ENCODE data around the gene CLCA4.

Gene CLCA4

GRCh38 chr1:86521522-86521891 lies 25.4 kb upstream of the CLCA4 start:
- Histone ChIP-seq H3K4me2 (no peak overlapping the region), H3K4me1 (no peaks in the 10 kb centered on the region), H3K27me3 (no peaks in the 10 kb centered on the region), H4K20me1 (no peaks in the 10 kb centered on the region), H3K27ac (no peak overlapping the region), H3K9me3 (replicated peaks in 1 of 11) (peaks cover 7 to 16% (median 10%) of the 10 kb centered on the region in 11 experiments), H3K9ac (no peak overlapping the region), H3K36me3 (no peaks in the 10 kb centered on the region), H3K4me3 (no peak overlapping the region)
- TF ChIP-seq Cebpa-rat (IDR thresholded peaks at IDR 0.05), result no peak

- Histone ChIP-seq H3K36me3 (no peaks in the 10 kb centered on the region), H3K27me3 (no peaks in the 10 kb centered on the region), H3K9ac (no peak overlapping the region)
Observed at GRCh38 chr1:86522240-86522639, 24.6 kb upstream of the CLCA4 start.

GRCh38 chr1:86523670-86524354 lies 23.1 kb upstream of the CLCA4 start:
- Histone ChIP-seq H3K4me2 (no peak overlapping the region), H3K9me3 (replicated peaks in 1 of 11) (peaks cover 7 to 16% (median 10%) of the 10 kb centered on the region in 11 experiments), H3K27ac (no peak overlapping the region), H3K4me1 (no peaks in the 10 kb centered on the region), H3K27me3 (no peaks in the 10 kb centered on the region), H3K9ac (no peak overlapping the region), H4K20me1 (no peaks in the 10 kb centered on the region), H3K4me3 (no peak overlapping the region), H3K36me3 (no peaks in the 10 kb centered on the region)
- TF ChIP-seq Cebpa-rat (IDR thresholded peaks at IDR 0.05), result no peak

More at GRCh38 chr1:86522240-86522639, 24.6 kb upstream of the CLCA4 start:
- peaks cover 7 to 16% (median 10%) of the 10 kb centered on the region in 11 experiments for H3K9me3 ChIP-seq (replicated peaks in 1 of 11)
- H4K20me1 ChIP-seq, result no peaks in the 10 kb centered on the region
- H3K4me3 ChIP-seq, result no peak overlapping the region
- no peak for TF ChIP-seq Cebpa-rat (IDR thresholded peaks at IDR 0.05)
- no peak overlapping the region for H3K27ac ChIP-seq
- no peaks in the 10 kb centered on the region for H3K4me1 ChIP-seq
- no peak overlapping the region for H3K4me2 ChIP-seq

GRCh38 chr1:86527306-86527705 lies 19.6 kb upstream of the CLCA4 start:
- H3K4me2 ChIP-seq, result no peak overlapping the region
- TF ChIP-seq Cebpa-rat (IDR thresholded peaks at IDR 0.05), result no peak
- H3K36me3 ChIP-seq, result no peaks in the 10 kb centered on the region

GRCh38 chr1:86530211-86530845 lies 16.6 kb upstream of the CLCA4 start:
- no peaks in the 10 kb centered on the region for H3K9me3 ChIP-seq (replicated peaks in 1 of 11)

More at GRCh38 chr1:86527306-86527705, 19.6 kb upstream of the CLCA4 start:
- H3K27me3 ChIP-seq, result no peaks in the 10 kb centered on the region
- H4K20me1 ChIP-seq, result no peaks in the 10 kb centered on the region
- no peaks in the 10 kb centered on the region for H3K4me1 ChIP-seq
- H3K9ac ChIP-seq, result no peak overlapping the region
- no peak overlapping the region for H3K27ac ChIP-seq
- H3K9me3 ChIP-seq (replicated peaks in 1 of 11), result peaks cover 7 to 16% (median 10%) of the 10 kb centered on the region in 11 experiments
- no peak overlapping the region for H3K4me3 ChIP-seq

GRCh38 chr1:86537928-86538695 lies 8.8 kb upstream of the CLCA4 start:
- no peaks in the 10 kb centered on the region for H4K20me1 ChIP-seq
- no peak for TF ChIP-seq Cebpa-rat (IDR thresholded peaks at IDR 0.05)
- no peaks in the 10 kb centered on the region for H3K27me3 ChIP-seq
- H3K9me3 ChIP-seq (replicated peaks in 1 of 11), result no peaks in the 10 kb centered on the region
- no peak overlapping the region for H3K27ac ChIP-seq
- H3K9ac ChIP-seq, result no peak overlapping the region
- H3K4me3 ChIP-seq, result no peak overlapping the region
- no peaks in the 10 kb centered on the region for H3K4me1 ChIP-seq
- no peaks in the 10 kb centered on the region for H3K36me3 ChIP-seq
- no peak overlapping the region for H3K4me2 ChIP-seq

More at GRCh38 chr1:86530211-86530845, 16.6 kb upstream of the CLCA4 start:
- Histone ChIP-seq H3K9ac (no peak overlapping the region), H3K4me2 (no peak overlapping the region), H3K4me1 (no peaks in the 10 kb centered on the region), H3K27me3 (no peaks in the 10 kb centered on the region), H3K36me3 (no peaks in the 10 kb centered on the region), H4K20me1 (no peaks in the 10 kb centered on the region), H3K27ac (no peak overlapping the region), H3K4me3 (no peak overlapping the region)
- no peak for TF ChIP-seq Cebpa-rat (IDR thresholded peaks at IDR 0.05)

- Histone ChIP-seq H3K4me3 (no peak overlapping the region), H3K4me2 (no peak overlapping the region), H3K27me3 (no peaks in the 10 kb centered on the region), H3K36me3 (no peaks in the 10 kb centered on the region), H3K9ac (no peak overlapping the region), H4K20me1 (no peaks in the 10 kb centered on the region), H3K27ac (no peak overlapping the region), H3K4me1 (no peaks in the 10 kb centered on the region), H3K9me3 (replicated peaks in 1 of 11) (no peaks in the 10 kb centered on the region)
- no peak for TF ChIP-seq Cebpa-rat (IDR thresholded peaks at IDR 0.05)
Observed at GRCh38 chr1:86538775-86539174, 8.1 kb upstream of the CLCA4 start.

- no peak for TF ChIP-seq Cebpa-rat (IDR thresholded peaks at IDR 0.05)
- H3K36me3 ChIP-seq, result no peaks in the 10 kb centered on the region
- peaks cover 0 to 12% (median 0%) of the 10 kb centered on the region in 11 experiments; a peak in 7 of 22 replicates for H3K9me3 ChIP-seq (replicated peaks in 1 of 11)
- no peak overlapping the region for H3K27ac ChIP-seq
- no peaks in the 10 kb centered on the region for H3K4me1 ChIP-seq
- H3K4me2 ChIP-seq, result no peak overlapping the region
- no peaks in the 10 kb centered on the region for H3K27me3 ChIP-seq
- H3K9ac ChIP-seq, result no peak overlapping the region
- H4K20me1 ChIP-seq, result no peaks in the 10 kb centered on the region
- no peak overlapping the region for H3K4me3 ChIP-seq
Observed at GRCh38 chr1:86541859-86542258, 5.0 kb upstream of the CLCA4 start.

GRCh38 chr1:86542631-86543030 lies 4.2 kb upstream of the CLCA4 start:
- Histone ChIP-seq H3K27ac (no peak overlapping the region), H3K9ac (no peak overlapping the region), H3K36me3 (no peaks in the 10 kb centered on the region), H3K27me3 (no peaks in the 10 kb centered on the region), H3K4me2 (no peak overlapping the region), H3K9me3 (replicated peaks in 1 of 11) (peaks cover 0 to 12% (median 0%) of the 10 kb centered on the region in 11 experiments; a peak in 7 of 22 replicates), H4K20me1 (no peaks in the 10 kb centered on the region), H3K4me3 (no peak overlapping the region), H3K4me1 (no peaks in the 10 kb centered on the region)
- no peak for TF ChIP-seq Cebpa-rat (IDR thresholded peaks at IDR 0.05)
